Measurements from ENCODE around the gene ENDOU.

GRCh38 chr12:47717046-47717442 is 8.2 kb downstream of the ENDOU start:
- TF ChIP-seq CTCF (IDR thresholded peaks at IDR 0.05), result no peak
- no peak for TF ChIP-seq POLR2A (IDR thresholded peaks at IDR 0.05)
- no peak for TF ChIP-seq EP300 (IDR thresholded peaks at IDR 0.05)
- TF ChIP-seq POLR2AphosphoS5 (IDR thresholded peaks at IDR 0.05), result no peak

Measured in upper lobe of left lung (tissue), 4 donors.